ENCODE measurements around the gene EDEM1. TPM values are rescaled to one million over a fixed set of nuclear protein-coding genes. Genes with fewer than 3 reads are reported as not detected.

EDEM1 gene
- total RNA-seq, 4 donors from 2014 or later = 18.4 to 41.7 (median 35.8) TPM

GRCh38 chr3:5255404-5256344 lies 68.2 kb downstream of the EDEM1 start:
- 59 to 61% methylated on average over 3 to 4 of the region's 4 CpGs for WGBS, 2 donors (ENCODE audit: low coverage in 1 of 2)
- Histone ChIP-seq H3K27ac (no peak overlapping the region), H3K27me3 (no peaks in the 10 kb centered on the region), H3K9me3 (no peaks in the 10 kb centered on the region), H3K4me3 (no peak overlapping the region), H3K36me3 (no peaks in the 10 kb centered on the region), H3K4me1 (no peaks in the 10 kb centered on the region)
- TF ChIP-seq CTCF (IDR thresholded peaks at IDR 0.05) (no peak), EP300 (IDR thresholded peaks at IDR 0.05) (no peak)
- no peak for ATAC-seq

- Histone ChIP-seq H3K9me3 (no peaks in the 10 kb centered on the region), H3K36me3 (no peaks in the 10 kb centered on the region), H3K27me3 (no peaks in the 10 kb centered on the region), H3K4me1 (no peaks in the 10 kb centered on the region), H3K4me3 (no peak overlapping the region), H3K27ac (no peak overlapping the region)
- no peak for ATAC-seq
- 77 to 85% methylated on average over 3 of the region's 3 CpGs for WGBS, 2 donors (ENCODE audit: low coverage in 1 of 2)
- TF ChIP-seq POLR2A (IDR thresholded peaks at IDR 0.05) (no peak), CTCF (IDR thresholded peaks at IDR 0.05) (no peak), EP300 (IDR thresholded peaks at IDR 0.05) (no peak), POLR2AphosphoS5 (IDR thresholded peaks at IDR 0.05) (no peak)
Observed at GRCh38 chr3:5258526-5258925, 71.0 kb downstream of the EDEM1 start.

- Histone ChIP-seq H3K4me1 (no peaks in the 10 kb centered on the region), H3K36me3 (no peaks in the 10 kb centered on the region), H3K27me3 (no peaks in the 10 kb centered on the region), H3K9me3 (no peaks in the 10 kb centered on the region), H3K4me3 (no peak overlapping the region), H3K27ac (no peak overlapping the region)
- TF ChIP-seq POLR2A (IDR thresholded peaks at IDR 0.05) = no peak
- no peak for TF ChIP-seq CTCF (IDR thresholded peaks at IDR 0.05)
- TF ChIP-seq EP300 (IDR thresholded peaks at IDR 0.05) = no peak
- no peak for TF ChIP-seq POLR2AphosphoS5 (IDR thresholded peaks at IDR 0.05)
- no peak for ATAC-seq
- WGBS, 2 donors (ENCODE audit: low coverage in 1 of 2) = 46 to 68% methylated on average over 2 of the region's 2 CpGs
Observed at GRCh38 chr3:5260992-5261501, 73.5 kb downstream of the EDEM1 start.

- 78 to 85% methylated on average over 4 of the region's 4 CpGs for WGBS, 2 donors (ENCODE audit: low coverage in 1 of 2)
- H3K36me3 ChIP-seq = no peaks in the 10 kb centered on the region
- H3K9me3 ChIP-seq = no peaks in the 10 kb centered on the region
- no peak for ATAC-seq
- no peak overlapping the region for H3K4me3 ChIP-seq
- H3K27me3 ChIP-seq = no peaks in the 10 kb centered on the region
- no peak for TF ChIP-seq CTCF (IDR thresholded peaks at IDR 0.05)
- TF ChIP-seq POLR2A (IDR thresholded peaks at IDR 0.05) = no peak
- TF ChIP-seq POLR2AphosphoS5 (IDR thresholded peaks at IDR 0.05) = no peak
- TF ChIP-seq EP300 (IDR thresholded peaks at IDR 0.05) = no peak
- H3K4me1 ChIP-seq = no peaks in the 10 kb centered on the region
- no peak overlapping the region for H3K27ac ChIP-seq
Observed at GRCh38 chr3:5262507-5262906, 75.0 kb downstream of the EDEM1 start.

Data from gastroesophageal sphincter (tissue), 4 donors.